Head of caudate nucleus (tissue), 42 donors: ENCODE data around the gene DPP6.

Source experiments
- DNase-seq, 42 donors: peaks; one replicate each; pipeline versions ENCODE4 v3.0.0 to v3.0.0-alpha.2; 2020 to 2021; ENCODE audit warnings: mixed read lengths in 7 of 42
- intact Hi-C: fragments of 100-400 bp; cut with DNase I; formaldehyde crosslinking; loops from one replicate; pipeline ENCODE4 v1.15.0; 2022

DPP6 gene

DNA sequence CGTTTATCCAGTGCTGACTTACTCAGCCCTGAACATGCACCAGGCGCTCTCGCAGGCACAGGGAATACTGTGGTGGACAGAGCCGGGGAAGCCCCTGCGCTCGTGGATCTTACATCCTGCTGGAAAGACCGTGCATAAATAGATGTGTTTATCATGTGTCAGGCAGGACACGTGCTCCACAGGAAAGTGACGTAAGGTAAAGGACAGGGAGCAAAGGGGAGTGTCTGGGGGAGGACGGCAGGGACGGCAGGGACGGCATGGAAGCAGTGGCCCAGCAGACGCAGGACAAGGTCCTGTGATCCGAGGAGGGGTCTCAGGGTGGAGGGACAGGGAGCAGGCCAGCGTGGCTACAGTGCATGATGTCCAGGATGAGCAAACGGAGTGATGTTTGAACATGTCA, 540.2 kb downstream of the DPP6 start:
- intact Hi-C loops: no loop called here
- peak in 6 of 42 donors; percentile 18 to 55 (median 43) for DNase-seq

DNA sequence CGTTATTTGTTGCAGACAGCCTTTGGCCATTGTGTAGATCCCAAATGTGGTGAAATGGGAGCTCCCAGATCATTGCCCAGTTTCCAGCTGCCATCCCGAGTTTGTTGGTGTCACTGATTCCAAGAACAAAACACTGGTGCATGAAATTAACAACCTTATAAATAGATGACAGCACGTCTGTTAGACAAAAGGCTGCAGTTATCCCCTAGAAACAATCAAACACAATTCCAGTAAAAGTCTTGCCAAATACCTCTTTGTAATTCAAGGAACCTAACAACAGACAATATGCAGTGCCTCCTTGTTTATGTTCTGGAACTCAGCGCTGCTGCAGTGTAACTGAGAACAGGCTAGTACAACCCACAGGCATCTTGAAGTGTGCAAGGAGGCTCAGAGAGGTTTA, 546.2 kb downstream of the DPP6 start:
- peak in 3 of 42 donors; percentile 30 to 49 (median 37) for DNase-seq
- intact Hi-C loops: no loop called here

DNA sequence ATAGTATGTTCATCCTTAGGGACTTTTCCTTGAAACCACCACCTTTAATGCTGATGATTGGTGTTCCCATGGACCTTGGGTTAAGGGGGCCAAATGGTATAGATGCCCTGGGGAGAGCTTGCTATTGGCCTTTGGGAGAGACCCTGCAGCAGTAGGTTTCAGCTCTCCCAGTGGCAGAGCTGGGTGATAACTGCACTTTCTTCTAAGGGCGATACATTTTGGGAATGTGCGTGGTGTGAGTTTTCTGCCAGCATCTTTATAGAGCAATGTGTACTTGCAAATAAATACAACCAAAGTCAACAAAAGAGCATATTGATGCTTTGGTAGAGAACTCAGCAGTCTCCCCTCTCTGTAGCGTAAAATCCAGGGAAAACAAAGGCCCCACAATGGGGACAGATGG, 546.7 kb downstream of the DPP6 start:
- intact Hi-C loops: no loop called here
- DNase-seq: peak in 1 of 42 donors; percentile 43

DNA sequence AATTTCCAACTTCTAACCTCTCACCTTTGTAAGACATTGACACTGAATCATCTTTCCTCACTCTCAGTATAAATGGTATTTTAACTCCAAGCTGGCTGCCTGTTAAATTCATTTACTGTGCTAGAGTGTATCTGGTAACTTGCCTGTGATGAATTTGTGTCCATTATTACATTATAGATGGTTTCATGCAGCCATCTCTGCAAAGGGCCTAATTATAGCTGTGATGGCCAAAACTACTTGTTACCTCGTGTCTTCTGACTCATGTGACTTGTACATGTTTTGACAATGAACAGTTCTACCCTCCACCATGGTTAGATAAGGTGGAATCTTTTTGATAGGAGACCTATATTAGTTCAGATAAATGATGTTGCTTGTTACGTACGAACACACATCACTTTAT, 558.7 kb downstream of the DPP6 start:
- intact Hi-C loops: no loop called here
- DNase-seq: no peak

GRCh38 chr7:154613811-154614210, 561.6 kb downstream of the DPP6 start:
- intact Hi-C loops: no loop called here
- DNase-seq: no peak

DNA sequence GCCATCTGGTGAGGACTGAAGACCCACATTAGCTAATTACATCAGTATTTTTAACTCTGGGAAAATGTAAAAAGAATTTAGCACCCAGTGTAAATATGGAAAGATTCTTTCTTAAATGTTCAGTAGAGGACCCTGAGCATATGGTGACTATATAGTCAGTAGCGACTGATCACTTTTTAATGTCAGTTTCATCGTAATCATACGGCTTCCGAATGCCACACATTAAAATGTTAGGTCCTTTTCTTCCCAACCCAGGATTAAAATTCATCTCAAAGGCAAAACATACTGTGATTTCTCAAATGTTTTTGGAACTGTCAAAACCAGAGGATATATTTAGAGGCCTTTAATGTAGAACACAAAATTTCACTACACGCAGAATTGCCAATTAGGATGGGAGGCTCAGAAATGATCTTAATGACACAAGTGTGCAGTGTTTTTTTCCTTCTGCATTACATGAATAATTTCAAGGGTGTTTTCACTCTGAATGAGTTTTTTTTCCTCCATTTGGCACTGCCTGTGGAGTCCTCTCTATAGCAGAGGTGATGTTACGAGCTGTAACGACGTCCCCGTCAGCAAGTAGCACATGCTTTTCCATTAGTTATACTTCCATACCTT, 568.0 kb downstream of the DPP6 start:
- no peak for DNase-seq
- intact Hi-C loops: no loop called here

GRCh38 chr7:154623399-154623798, 571.2 kb downstream of the DPP6 start:
- no peak for DNase-seq
- intact Hi-C loops: no loop called here

DNA sequence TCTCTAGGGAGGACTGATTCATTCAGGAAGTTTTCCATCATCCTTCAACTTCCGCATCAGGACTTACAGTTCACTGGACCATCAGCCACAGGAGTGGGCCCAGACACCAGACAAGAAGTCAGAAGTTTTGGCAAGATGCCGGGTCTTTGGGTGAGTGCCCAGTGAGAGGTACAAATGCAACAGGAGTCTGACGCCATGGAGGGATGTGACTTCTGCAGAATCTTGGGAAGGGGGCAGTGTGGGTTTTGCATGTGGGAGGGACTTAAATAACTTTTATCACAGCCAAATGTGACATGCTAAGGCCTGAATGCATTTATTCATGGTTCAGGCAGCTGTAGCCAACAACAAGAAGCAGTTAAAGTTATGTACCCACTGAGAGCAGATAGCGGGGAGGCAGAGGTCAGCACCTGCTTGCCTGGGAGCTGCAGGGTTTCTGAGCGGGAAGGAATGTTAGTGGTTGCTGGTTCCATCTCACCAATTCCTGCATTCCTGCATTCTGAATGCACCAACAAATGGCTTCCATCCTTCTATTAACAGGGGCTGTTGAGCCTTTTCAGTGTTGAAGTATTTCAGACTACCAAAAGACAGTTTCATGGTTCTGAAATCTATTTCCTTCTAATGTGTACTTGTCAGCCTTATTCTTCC, 575.6 kb downstream of the DPP6 start:
- intact Hi-C loops: no loop called here
- no peak for DNase-seq

DNA sequence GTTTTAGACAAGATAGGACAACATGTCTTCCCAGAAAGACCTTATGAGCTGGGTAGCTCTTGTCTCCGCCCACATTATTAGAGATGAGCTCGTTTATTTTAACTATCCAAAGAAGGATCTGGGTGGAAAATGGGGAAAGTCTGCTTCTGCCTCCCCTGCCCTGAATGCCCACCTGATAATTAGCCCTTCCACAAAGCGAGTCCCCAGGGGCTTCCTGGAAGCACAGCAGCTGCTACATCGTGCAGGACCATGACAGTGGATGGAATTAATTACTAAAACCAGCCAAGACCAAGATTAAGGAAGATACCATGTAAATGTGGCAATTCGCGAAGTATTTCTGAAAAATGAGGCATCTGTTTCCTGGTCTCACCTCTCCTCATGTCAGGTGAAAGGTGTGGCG, 576.4 kb downstream of the DPP6 start:
- intact Hi-C loops: no loop called here
- no peak for DNase-seq

- DNase-seq: no peak
- intact Hi-C loops: no loop called here
Measured at GRCh38 chr7:154631162-154631561, 579.0 kb downstream of the DPP6 start.

DNA sequence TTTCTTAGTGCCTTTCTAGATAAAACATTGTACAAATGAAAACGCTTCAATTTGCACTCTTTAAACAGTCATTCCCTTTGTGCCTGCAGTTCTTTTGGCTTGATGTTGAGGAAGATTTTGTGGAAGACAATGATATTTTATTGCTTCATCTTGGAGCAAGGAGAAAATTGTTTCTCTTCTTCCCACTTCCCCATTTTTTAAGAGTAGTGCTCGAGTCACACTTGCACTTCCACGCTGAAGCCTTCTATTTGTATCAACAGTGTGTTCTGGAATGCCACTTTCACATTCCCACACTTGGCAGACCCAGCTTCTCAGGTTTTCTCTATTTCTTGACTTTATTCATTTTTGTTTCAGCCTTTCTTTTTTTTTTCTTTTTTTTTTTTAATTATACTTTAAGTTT, 581.4 kb downstream of the DPP6 start:
- intact Hi-C loops: no loop called here
- DNase-seq: no peak

DNA sequence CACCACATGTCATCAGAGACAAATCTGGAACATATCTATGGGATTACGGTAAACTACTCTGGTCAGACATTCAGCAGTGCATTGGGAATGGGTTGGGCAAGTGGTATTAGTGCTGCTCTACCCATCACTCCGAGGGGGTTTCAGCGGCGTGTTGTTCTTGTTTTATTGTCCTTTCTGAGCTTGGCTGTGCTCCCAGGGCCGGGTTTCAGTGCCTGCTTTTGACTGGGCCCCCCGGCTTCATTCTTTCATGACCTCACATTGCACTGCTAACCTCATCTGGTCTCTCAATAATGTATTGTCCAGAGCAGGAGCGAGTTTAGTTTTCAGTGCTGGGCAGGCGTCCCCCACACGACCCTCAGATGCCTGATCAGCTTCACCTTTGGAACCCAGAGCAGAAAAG, 586.1 kb downstream of the DPP6 start:
- peak in 1 of 42 donors; percentile 39 for DNase-seq
- intact Hi-C loops: no loop called here

DNA sequence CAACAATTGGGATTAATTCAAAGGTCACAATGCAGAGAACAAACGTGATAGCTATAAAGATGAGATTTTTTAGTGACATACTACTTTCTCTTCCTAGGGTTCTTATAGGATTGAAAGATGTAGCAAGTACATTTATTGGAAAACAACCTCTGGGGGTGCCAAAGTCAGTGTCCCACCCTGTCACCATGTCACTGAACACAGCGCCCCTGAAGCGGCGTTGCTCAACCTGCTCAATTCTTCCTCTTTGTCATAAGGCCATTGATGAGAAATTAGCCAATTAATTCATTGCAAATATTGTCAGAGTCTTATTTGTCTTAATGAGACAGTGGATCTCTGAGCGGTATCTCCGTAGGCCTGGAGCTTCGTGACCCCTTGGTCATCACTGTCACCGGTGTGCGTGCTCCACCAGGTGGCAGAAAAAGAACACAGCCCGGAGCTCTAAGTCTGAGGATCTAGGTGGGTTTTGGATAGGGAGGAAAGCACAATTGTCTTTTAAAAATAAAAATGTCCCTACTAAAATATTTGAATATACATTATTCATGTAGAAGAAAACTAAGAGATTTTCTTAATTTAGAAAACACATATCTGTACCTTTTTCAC, 588.2 kb downstream of the DPP6 start:
- peak in 41 of 42 donors; percentile 34 to 85 (median 65) for DNase-seq
- intact Hi-C loops: no loop called here

DNA sequence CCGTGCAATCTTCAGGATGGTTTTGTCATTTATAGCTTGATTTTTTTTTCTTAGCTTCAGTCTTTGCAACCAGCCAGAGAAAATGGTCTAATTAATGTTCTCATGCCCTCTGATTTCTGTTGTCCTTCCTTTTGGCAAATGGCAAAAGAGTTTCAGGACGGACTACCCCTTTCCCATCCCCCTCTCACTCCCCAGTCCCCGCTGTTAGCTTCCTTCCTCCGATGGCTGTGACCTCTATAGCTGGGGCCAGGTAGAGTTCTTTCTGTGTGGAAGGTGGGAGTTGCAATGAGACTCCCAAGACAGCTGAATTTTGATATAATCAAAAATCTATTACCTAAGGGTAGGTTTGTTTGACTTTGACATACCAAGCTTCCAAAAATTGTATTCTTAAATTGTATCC, 588.7 kb downstream of the DPP6 start:
- DNase-seq: no peak
- intact Hi-C loops: no loop called here

DNA sequence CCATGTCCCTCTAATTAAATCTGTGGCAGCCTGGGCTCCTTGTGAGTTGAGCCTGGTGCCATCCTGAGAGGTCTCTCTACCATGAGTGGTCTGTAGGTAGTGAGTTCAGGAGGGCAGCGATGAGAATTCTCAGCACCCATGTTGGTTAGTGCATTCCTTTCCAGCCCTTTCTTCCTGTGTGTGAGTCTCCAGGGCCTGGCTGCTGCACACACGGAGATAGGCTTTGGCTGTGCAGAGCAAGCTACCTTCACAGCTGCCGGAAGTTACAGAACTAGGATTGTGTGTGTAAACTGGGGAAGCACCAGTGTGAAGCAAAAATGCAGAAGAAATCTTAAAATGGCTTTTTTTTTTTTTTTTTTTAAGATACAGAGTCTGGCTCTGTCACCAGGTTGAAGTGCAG, 592.2 kb downstream of the DPP6 start:
- DNase-seq: no peak
- intact Hi-C loops: no loop called here

GRCh38 chr7:154646126-154647013, 594.2 kb downstream of the DPP6 start:
- no peak for DNase-seq
- intact Hi-C loops: no loop called here

- no peak for DNase-seq
- intact Hi-C loops: no loop called here
Measured at GRCh38 chr7:154647625-154648024, 595.4 kb downstream of the DPP6 start.

DNA sequence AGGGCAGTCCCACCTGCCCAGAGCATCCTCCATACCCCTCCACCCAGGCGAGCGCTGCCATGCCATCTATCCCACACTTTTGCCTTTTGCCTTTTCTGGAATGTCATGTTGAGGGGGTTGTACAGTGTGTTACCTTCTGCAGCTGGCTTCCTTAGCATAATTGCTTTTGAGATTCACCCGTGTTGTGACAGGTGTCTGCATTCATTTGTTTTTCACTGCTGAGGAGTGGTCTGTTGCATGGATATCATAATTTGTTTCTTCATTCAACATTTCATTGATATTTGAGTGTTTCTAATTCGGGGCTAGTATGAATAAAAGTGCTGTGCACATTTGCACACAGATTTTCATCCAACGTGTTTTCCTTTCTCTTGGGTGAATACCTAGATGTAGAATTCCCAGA, 596.8 kb downstream of the DPP6 start:
- intact Hi-C loops: no loop called here
- DNase-seq: peak in 1 of 42 donors; percentile 18

- intact Hi-C loops: no loop called here
Measured at GRCh38 chr7:154649434-154649833, 597.2 kb downstream of the DPP6 start.

DNA sequence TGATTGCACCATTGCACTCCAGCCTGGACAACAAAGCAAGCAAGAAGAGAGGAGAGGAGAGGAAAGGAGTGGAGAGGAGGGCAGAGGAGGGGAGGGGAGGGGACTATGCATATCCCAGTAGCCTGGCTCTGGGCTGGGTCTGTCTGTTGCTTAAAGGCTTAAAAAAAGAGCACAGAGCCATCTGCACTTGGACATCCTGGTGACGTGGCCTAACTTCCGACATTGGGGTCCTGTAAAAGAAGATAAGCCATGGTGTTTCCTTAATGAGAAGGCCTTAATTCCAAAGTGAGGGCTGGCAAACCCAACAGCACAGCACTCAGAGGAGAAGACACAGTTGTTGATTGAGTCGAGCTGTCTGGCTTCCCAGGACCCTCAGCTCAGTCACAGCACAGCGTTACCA, 598.1 kb downstream of the DPP6 start:
- intact Hi-C loops: no loop called here
- no peak for DNase-seq

More at GRCh38 chr7:154649434-154649833, 597.2 kb downstream of the DPP6 start:
- no peak for DNase-seq
